H9 (cell line): ENCODE measurements around the gene NANOS1. TPM values are rescaled to one million over a fixed set of nuclear protein-coding genes. Genes with fewer than 3 reads are reported as not detected.
A peak's percentile ranks its signal among the peaks of the same experiment; 100 is the strongest.

Experiments used
- DNase-seq: peaks from one replicate; pipeline ENCODE4 v3.0.0-alpha.2; 2017
- H2AFZ ChIP-seq: one replicate; pipeline ENCODE4 v1.6.1; 2013; ENCODE audit warnings: mild to moderate bottlenecking, low read length, control low read depth, moderate library complexity
- H2AK5ac ChIP-seq: 2 replicates; pipeline ENCODE4 v1.6.1; 2013; ENCODE audit warnings: low read length, control low read depth, mixed read lengths; ENCODE audit not compliant: insufficient read length
- H2BK120ac ChIP-seq: one replicate; pipeline ENCODE4 v1.6.1; 2013; ENCODE audit warnings: low read depth, mild to moderate bottlenecking, low read length, control low read depth, inconsistent platforms; ENCODE audit not compliant: poor library complexity, severe bottlenecking
- H2BK12ac ChIP-seq: 2 replicates; pipeline ENCODE4 v1.6.1; 2013; ENCODE audit warnings: low read length, control low read depth, mixed read lengths, low read depth; ENCODE audit not compliant: insufficient read length
- H2BK15ac ChIP-seq: 2 replicates; pipeline ENCODE4 v1.6.1; 2013; ENCODE audit warnings: low read depth, low read length, control low read depth
- H2BK20ac ChIP-seq: one replicate; pipeline ENCODE4 v1.6.1; 2013; ENCODE audit warnings: low read depth, mild to moderate bottlenecking, low read length, control low read depth, inconsistent platforms; ENCODE audit not compliant: poor library complexity, severe bottlenecking
- H2BK5ac ChIP-seq: 2 replicates; pipeline ENCODE4 v1.6.1; 2013; ENCODE audit warnings: low read length, control low read depth, mixed read lengths; ENCODE audit not compliant: insufficient read length
- H3K14ac ChIP-seq: 2 replicates; pipeline ENCODE4 v1.6.1; 2013; ENCODE audit warnings: low read length, control low read depth; ENCODE audit not compliant: insufficient read depth
- H3K18ac ChIP-seq: 2 replicates; pipeline ENCODE4 v1.6.1; 2013; ENCODE audit warnings: low read depth, mild to moderate bottlenecking, mixed read lengths, low read length, control low read depth; ENCODE audit not compliant: insufficient read length
- H3K23ac ChIP-seq: 2 replicates; pipeline ENCODE4 v1.6.1; 2013; ENCODE audit warnings: low read length, control low read depth, mixed read lengths, low read depth; ENCODE audit not compliant: insufficient read length
- H3K23me2 ChIP-seq: 2 replicates; pipeline ENCODE4 v1.6.1; 2013; ENCODE audit warnings: low read depth, mild to moderate bottlenecking, mixed read lengths, low read length, control low read depth; ENCODE audit not compliant: insufficient read length, poor library complexity, severe bottlenecking
- H3K27ac ChIP-seq: 2 replicates; pipeline ENCODE4 v1.5.1; 2013; ENCODE audit warnings: low read length, control low read depth, mixed read lengths, low read depth; ENCODE audit not compliant: insufficient read length
- H3K27me3 ChIP-seq: 2 replicates; pipeline ENCODE4 v1.6.1; 2013; ENCODE audit warnings: low read length, control low read depth, inconsistent platforms; ENCODE audit not compliant: insufficient read depth
- H3K4ac ChIP-seq: 2 replicates; pipeline ENCODE4 v1.6.1; 2013; ENCODE audit warnings: low read depth, mild to moderate bottlenecking, control low read depth, inconsistent platforms, low read length, moderate library complexity
- H3K4me1 ChIP-seq: 2 replicates; pipeline ENCODE4 v1.6.1; 2013; ENCODE audit warnings: low read length, control low read depth, inconsistent platforms; ENCODE audit not compliant: insufficient read depth
- H3K4me2 ChIP-seq: 2 replicates; pipeline ENCODE4 v1.6.1; 2013; ENCODE audit warnings: low read length, control low read depth, mixed read lengths; ENCODE audit not compliant: insufficient read length, insufficient read depth
- H3K56ac ChIP-seq: 2 replicates; pipeline ENCODE4 v1.6.1; 2013; ENCODE audit warnings: low read depth, mild to moderate bottlenecking, mixed read lengths, low read length, control low read depth; ENCODE audit not compliant: insufficient read length
- H3K79me1 ChIP-seq: 2 replicates; pipeline ENCODE4 v1.6.1; 2013; ENCODE audit warnings: low read depth, mild to moderate bottlenecking, moderate library complexity, low read length, control low read depth, inconsistent platforms; ENCODE audit not compliant: insufficient read depth, poor library complexity, severe bottlenecking
- H3K79me2 ChIP-seq: 2 replicates; pipeline ENCODE4 v1.6.1; 2013; ENCODE audit warnings: low read length, control low read depth, inconsistent platforms; ENCODE audit not compliant: insufficient read depth
- H3K9ac ChIP-seq: 2 replicates; pipeline ENCODE4 v1.6.1; 2013; ENCODE audit warnings: low read length, control low read depth, mixed read lengths; ENCODE audit not compliant: insufficient read length; ENCODE audit errors: extremely low read depth
- H3K9me3 ChIP-seq: one replicate; pipeline ENCODE4 v1.6.1; 2013; ENCODE audit warnings: low read depth, low read length, inconsistent platforms; ENCODE audit not compliant: control insufficient read depth
- H3T11ph ChIP-seq: one replicate; pipeline ENCODE4 v1.6.1; 2013; ENCODE audit warnings: mild to moderate bottlenecking, low read length, control low read depth, inconsistent platforms
- H4K20me1 ChIP-seq: one replicate; pipeline ENCODE4 v1.6.1; 2013; ENCODE audit not compliant: control insufficient read depth, insufficient read length, insufficient read depth
- H4K5ac ChIP-seq: 2 replicates; pipeline ENCODE4 v1.6.1; 2013; ENCODE audit warnings: low read depth, mild to moderate bottlenecking, mixed read lengths, low read length, control low read depth; ENCODE audit not compliant: insufficient read length
- H4K8ac ChIP-seq: replicated peaks from 2 replicates; pipeline ENCODE4 v1.6.1; 2013; ENCODE audit warnings: low read length, control low read depth, mixed read lengths, low read depth; ENCODE audit not compliant: insufficient read length
- H4K91ac ChIP-seq: 2 replicates; pipeline ENCODE4 v1.6.1; 2013; ENCODE audit warnings: low read depth, mild to moderate bottlenecking, moderate library complexity, mixed read lengths, low read length, control low read depth; ENCODE audit not compliant: insufficient read length
- H3K27ac Mint-ChIP-seq, 3 experiments: 2 replicates in 2 of 3; 3 replicates in 1 of 3; pipeline ENCODE4 v1.8.0; 2020 to 2021; ENCODE audit warnings: mixed read lengths in 3 of 3, mild to moderate bottlenecking in 1 of 3, moderate library complexity in 1 of 3
- H3K27me3 Mint-ChIP-seq: 2 replicates; pipeline ENCODE4 v1.8.0; 2021; ENCODE audit warnings: low read depth, mild to moderate bottlenecking, moderate library complexity, mixed read lengths
- H3K36me3 Mint-ChIP-seq, 3 experiments: 2 replicates in 2 of 3; 3 replicates in 1 of 3; pipeline ENCODE4 v1.8.0; 2020 to 2021; ENCODE audit warnings: low read depth in 3 of 3, mixed read lengths in 3 of 3; ENCODE audit not compliant: insufficient read depth in 1 of 3
- H3K4me1 Mint-ChIP-seq, 2 experiments: 2 replicates each; pipeline ENCODE4 v1.8.0; 2020; ENCODE audit warnings: mixed read lengths in 2 of 2
- H3K4me3 Mint-ChIP-seq, 2 experiments: 2 replicates in 1 of 2; 3 replicates in 1 of 2; pipeline ENCODE4 v1.8.0; 2020 to 2021; ENCODE audit warnings: mild to moderate bottlenecking in 2 of 2, mixed read lengths in 2 of 2, moderate library complexity in 1 of 2
- H3K9me3 Mint-ChIP-seq, 2 experiments: 2 replicates in 1 of 2; 3 replicates in 1 of 2; pipeline ENCODE4 v1.8.0; 2020; ENCODE audit warnings: mild to moderate bottlenecking in 2 of 2, mixed read lengths in 2 of 2, moderate library complexity in 1 of 2
- WGBS: extraction: QIAGEN DNeasy Blood & Tissue Kit; methylation state at CpG from one replicate; pipeline ENCODE4 v1.1.7; 2013; ENCODE audit warnings: missing lambda C conversion rate, low lambda C conversion rate, mixed read lengths; ENCODE audit not compliant: insufficient read length; ENCODE audit errors: extremely low coverage; 5-methylcytosine and 5-hydroxymethylcytosine counted together
- total RNA-seq: library from RNA; stranded (reverse); gene quantifications from 2 replicates; pipeline ENCODE4 v1.2.1, GENCODE V29; 2021
- TF ChIP-seq, protein P1 (sequence below): fragments of 200-600 bp; sonication (generic); conservative IDR thresholded peaks from 3 replicates; pipeline ENCODE4 v1.8.0; 2021; ENCODE audit warnings: antibody characterized with exemption, mild to moderate bottlenecking

The NANOS1 gene
- total RNA-seq, 1 experiment from 2014 or later: 4.5 TPM

DNA sequence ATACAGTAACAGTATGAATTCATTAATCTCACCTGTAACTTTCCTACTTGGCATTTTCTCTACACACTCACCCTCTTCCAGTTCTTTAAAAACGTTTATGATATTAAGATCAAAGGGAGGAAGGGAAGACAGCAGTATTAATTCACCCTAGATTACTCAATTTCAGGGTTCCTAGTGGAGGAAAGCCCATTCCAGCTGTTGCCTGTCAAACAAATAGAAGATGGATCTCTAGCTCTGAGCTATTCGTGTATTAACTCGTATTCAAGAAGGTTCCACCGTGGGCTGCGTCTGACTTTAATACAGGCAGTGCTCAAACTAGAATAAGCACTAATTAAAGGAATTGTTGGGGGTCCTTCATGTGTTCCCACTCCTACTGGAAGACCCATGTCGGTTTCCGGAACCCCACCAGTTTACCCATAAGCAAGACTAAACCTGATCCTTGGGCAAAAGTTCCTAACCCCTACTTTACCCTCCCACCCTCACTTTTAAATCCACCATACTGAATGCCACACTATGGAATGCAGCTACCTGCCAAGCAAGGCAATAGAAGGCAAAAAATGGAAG, 2.1 kb downstream of the NANOS1 start:
- no peak overlapping the region for H3K4ac ChIP-seq
- no peak overlapping the region for H4K5ac ChIP-seq
- H3K27ac ChIP-seq: no peak overlapping the region
- no peak for DNase-seq
- no peak overlapping the region for H2BK20ac ChIP-seq
- H3K9me3 Mint-ChIP-seq: no peaks in the 10 kb centered on the region
- peak overlapping the region; percentile 64 to 81 for H3K4me3 Mint-ChIP-seq
- H3K79me2 ChIP-seq: no peaks in the 10 kb centered on the region
- no peak overlapping the region for H3K27ac Mint-ChIP-seq
- WGBS: no CpG with 5 or more reads among the region's 7 CpGs
- no peak overlapping the region for H2BK120ac ChIP-seq
- H3K27me3 Mint-ChIP-seq: no peaks in the 10 kb centered on the region; the same call in 1 of the 2 replicates
- no peak overlapping the region for H4K8ac ChIP-seq
- no peak overlapping the region for H3K9ac ChIP-seq
- no peaks in the 10 kb centered on the region; the same call in 1 of the 2 replicates for H3K4me1 ChIP-seq
- no peak overlapping the region for H3K18ac ChIP-seq
- no peaks in the 10 kb centered on the region for H3K9me3 ChIP-seq
- no peak overlapping the region for H3K56ac ChIP-seq
- peaks cover 7% of the 10 kb centered on the region for H3K23me2 ChIP-seq
- H3K79me1 ChIP-seq: no peaks in the 10 kb centered on the region
- H3K23ac ChIP-seq: no peak overlapping the region
- peaks cover 12 to 34% (median 21%) of the 10 kb centered on the region in 3 experiments; a peak in 6 of 7 replicates for H3K36me3 Mint-ChIP-seq
- no peak overlapping the region for H2BK5ac ChIP-seq
- H4K20me1 ChIP-seq: no peaks in the 10 kb centered on the region
- no peak overlapping the region for H2AFZ ChIP-seq
- no peak overlapping the region for H2AK5ac ChIP-seq
- peaks cover 23 to 29% of the 10 kb centered on the region in 2 experiments for H3K4me1 Mint-ChIP-seq
- TF ChIP-seq, protein P1, sequence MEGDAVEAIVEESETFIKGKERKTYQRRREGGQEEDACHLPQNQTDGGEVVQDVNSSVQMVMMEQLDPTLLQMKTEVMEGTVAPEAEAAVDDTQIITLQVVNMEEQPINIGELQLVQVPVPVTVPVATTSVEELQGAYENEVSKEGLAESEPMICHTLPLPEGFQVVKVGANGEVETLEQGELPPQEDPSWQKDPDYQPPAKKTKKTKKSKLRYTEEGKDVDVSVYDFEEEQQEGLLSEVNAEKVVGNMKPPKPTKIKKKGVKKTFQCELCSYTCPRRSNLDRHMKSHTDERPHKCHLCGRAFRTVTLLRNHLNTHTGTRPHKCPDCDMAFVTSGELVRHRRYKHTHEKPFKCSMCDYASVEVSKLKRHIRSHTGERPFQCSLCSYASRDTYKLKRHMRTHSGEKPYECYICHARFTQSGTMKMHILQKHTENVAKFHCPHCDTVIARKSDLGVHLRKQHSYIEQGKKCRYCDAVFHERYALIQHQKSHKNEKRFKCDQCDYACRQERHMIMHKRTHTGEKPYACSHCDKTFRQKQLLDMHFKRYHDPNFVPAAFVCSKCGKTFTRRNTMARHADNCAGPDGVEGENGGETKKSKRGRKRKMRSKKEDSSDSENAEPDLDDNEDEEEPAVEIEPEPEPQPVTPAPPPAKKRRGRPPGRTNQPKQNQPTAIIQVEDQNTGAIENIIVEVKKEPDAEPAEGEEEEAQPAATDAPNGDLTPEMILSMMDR: no peak
- H3K4me2 ChIP-seq: peak overlapping the region; percentile 90
- no peak overlapping the region for H3T11ph ChIP-seq
- H4K91ac ChIP-seq: no peak overlapping the region
- H3K14ac ChIP-seq: no peak overlapping the region
- H3K27me3 ChIP-seq: no peaks in the 10 kb centered on the region
- H2BK12ac ChIP-seq: no peak overlapping the region
- H2BK15ac ChIP-seq: no peak overlapping the region
